Breast epithelium (tissue), 4 donors: Measurements from ENCODE around the gene CALM1. TPM values are rescaled to one million over a fixed set of nuclear protein-coding genes. Genes with fewer than 3 reads are reported as not detected.

ENCODE experiments used
- DNase-seq, 2 donors: peaks; one replicate each; pipeline ENCODE4 v3.0.0-alpha.2; 2019; ENCODE audit warnings: low spot score in 2 of 2
- H3K27ac ChIP-seq, 2 donors: fragments of 200-600 bp; sonication (generic) in 1 of 2; one replicate each; pipeline ENCODE4 v1.5.1; 2016 to 2019; ENCODE audit warnings: mild to moderate bottlenecking in 1 of 2
- H3K27me3 ChIP-seq, 2 donors: fragments of 200-600 bp; sonication (generic) in 1 of 2; one replicate each; pipeline versions ENCODE4 v1.5.1 to v1.6.0; 2017 to 2019; ENCODE audit warnings: control low read depth in 1 of 2, mild to moderate bottlenecking in 1 of 2
- H3K36me3 ChIP-seq: fragments of 200-600 bp; one replicate; pipeline ENCODE4 v1.5.1; 2019
- H3K4me1 ChIP-seq, 2 donors: fragments of 200-600 bp; sonication (generic); one replicate each; pipeline ENCODE4 v1.5.1; 2016 to 2019; ENCODE audit warnings: control low read depth in 1 of 2
- H3K4me3 ChIP-seq, 3 donors: fragments of 200-600 bp; sonication (generic); 1 replicate in 2 of 3; 2 replicates in 1 of 3; pipeline ENCODE4 v1.5.1; 2016 to 2019; ENCODE audit warnings: mild to moderate bottlenecking in 3 of 3, moderate library complexity in 2 of 3
- H3K9me3 ChIP-seq, 2 donors: fragments of 200-600 bp; sonication (generic) in 1 of 2; one replicate each; pipeline ENCODE4 v1.5.1; 2016 to 2019; ENCODE audit warnings: control low read depth in 1 of 2
- CTCF ChIP-seq, 3 donors: fragments of 450-650 bp; IDR thresholded peaks; one replicate each; pipeline ENCODE4 v1.5.1; 2016 to 2017; ENCODE audit warnings: antibody characterized with exemption in 3 of 3, mild to moderate bottlenecking in 3 of 3, moderate library complexity in 3 of 3
- POLR2A ChIP-seq: fragments of 450-650 bp; IDR thresholded peaks from one replicate; pipeline ENCODE4 v1.6.1; 2016; ENCODE audit warnings: antibody characterized with exemption, mild to moderate bottlenecking, moderate library complexity
- POLR2AphosphoS5 ChIP-seq, 3 donors: sonication (generic); formaldehyde crosslinking; IDR thresholded peaks; one replicate each; pipeline ENCODE4 v1.6.1; 2017; ENCODE audit warnings: antibody characterized with exemption in 3 of 3
- intact Hi-C: fragments of 100-400 bp; cut with DNase I; formaldehyde crosslinking; loops from one replicate; pipeline ENCODE4 v1.15.1; 2023; ENCODE audit warnings: low total_unique reads
- total RNA-seq, 3 donors: library from RNA; depleted of rRNA; stranded (reverse); fragments of >200 nt; gene quantifications; one replicate each; pipeline ENCODE4 v1.1.0, GENCODE V29; 2016

The CALM1 gene
- total RNA-seq, 3 donors from 2014 or later = 186 to 332 (median 237) TPM

- no peak overlapping the region for H3K27ac ChIP-seq
- no peaks in the 10 kb centered on the region for H3K36me3 ChIP-seq
- H3K9me3 ChIP-seq = no peaks in the 10 kb centered on the region
- H3K4me1 ChIP-seq = no peaks in the 10 kb centered on the region
- intact Hi-C loops = no loop called here
- TF ChIP-seq POLR2A (no peak), POLR2AphosphoS5 (IDR thresholded peaks at IDR 0.05) (no peak)
- no peak for DNase-seq
- H3K27me3 ChIP-seq = no peaks in the 10 kb centered on the region
- no peak overlapping the region for H3K4me3 ChIP-seq
These were observed 54.6 kb downstream of the CALM1 start for GRCh38 chr14:90451443-90451842.

GRCh38 chr14:90451961-90452360 lies 55.1 kb downstream of the CALM1 start:
- Histone ChIP-seq H3K4me3 (no peak overlapping the region), H3K27ac (no peak overlapping the region)
- TF ChIP-seq CTCF (IDR thresholded peaks at IDR 0.05) = no peak
- no peak for TF ChIP-seq POLR2A
- TF ChIP-seq POLR2AphosphoS5 (IDR thresholded peaks at IDR 0.05) = no peak

GRCh38 chr14:90452366-90452765 lies 55.5 kb downstream of the CALM1 start:
- Histone ChIP-seq H3K27me3 (no peaks in the 10 kb centered on the region), H3K4me3 (no peak overlapping the region), H3K4me1 (no peaks in the 10 kb centered on the region), H3K9me3 (no peaks in the 10 kb centered on the region), H3K27ac (no peak overlapping the region), H3K36me3 (no peaks in the 10 kb centered on the region)
- DNase-seq = no peak
- no peak for TF ChIP-seq POLR2A
- no peak for TF ChIP-seq POLR2AphosphoS5 (IDR thresholded peaks at IDR 0.05)
- no peak for TF ChIP-seq CTCF (IDR thresholded peaks at IDR 0.05)
- intact Hi-C loops = no loop called here

More at GRCh38 chr14:90451961-90452360, 55.1 kb downstream of the CALM1 start:
- intact Hi-C loops = no loop called here
- DNase-seq = no peak
- Histone ChIP-seq H3K4me1 (no peaks in the 10 kb centered on the region), H3K9me3 (no peaks in the 10 kb centered on the region), H3K27me3 (no peaks in the 10 kb centered on the region), H3K36me3 (no peaks in the 10 kb centered on the region)

GRCh38 chr14:90453401-90453951 lies 56.6 kb downstream of the CALM1 start:
- intact Hi-C loops = no loop called here
- no peak overlapping the region for H3K4me3 ChIP-seq
- no peak for TF ChIP-seq POLR2AphosphoS5 (IDR thresholded peaks at IDR 0.05)

GRCh38 chr14:90454041-90455000 lies 57.5 kb downstream of the CALM1 start:
- intact Hi-C loops = no loop called here
- no peaks in the 10 kb centered on the region for H3K36me3 ChIP-seq
- no peak for TF ChIP-seq POLR2A
- no peak for TF ChIP-seq POLR2AphosphoS5 (IDR thresholded peaks at IDR 0.05)
- no peak for TF ChIP-seq CTCF (IDR thresholded peaks at IDR 0.05)
- H3K27me3 ChIP-seq = no peaks in the 10 kb centered on the region
- DNase-seq = no peak
- peak overlapping the region in 1 of 3 donors; percentile 43 for H3K4me3 ChIP-seq
- no peaks in the 10 kb centered on the region for H3K9me3 ChIP-seq
- H3K27ac ChIP-seq = no peak overlapping the region
- H3K4me1 ChIP-seq = no peaks in the 10 kb centered on the region

More at GRCh38 chr14:90453401-90453951, 56.6 kb downstream of the CALM1 start:
- no peak for DNase-seq
- Histone ChIP-seq H3K36me3 (no peaks in the 10 kb centered on the region), H3K27me3 (no peaks in the 10 kb centered on the region), H3K27ac (no peak overlapping the region), H3K4me1 (no peaks in the 10 kb centered on the region), H3K9me3 (no peaks in the 10 kb centered on the region)

- H3K27ac ChIP-seq = no peak overlapping the region
These were observed 58.3 kb downstream of the CALM1 start for GRCh38 chr14:90455100-90455571.

More at GRCh38 chr14:90455100-90455571, 58.3 kb downstream of the CALM1 start:
- Histone ChIP-seq H3K27me3 (no peaks in the 10 kb centered on the region), H3K4me3 (no peak overlapping the region), H3K36me3 (no peaks in the 10 kb centered on the region), H3K9me3 (no peaks in the 10 kb centered on the region), H3K4me1 (no peaks in the 10 kb centered on the region)
- TF ChIP-seq POLR2AphosphoS5 (IDR thresholded peaks at IDR 0.05) (no peak), POLR2A (no peak), CTCF (IDR thresholded peaks at IDR 0.05) (no peak)
- intact Hi-C loops = no loop called here
- no peak for DNase-seq
